HepG2 (cell line): ENCODE results near the gene BICRA. TPM values are rescaled to one million over a fixed set of nuclear protein-coding genes. Genes with fewer than 3 reads are reported as not detected.

ENCODE experiments used
- ATF6 ChIP-seq: sonication (generic); formaldehyde crosslinking; conservative IDR thresholded peaks from 2 replicates; pipeline ENCODE4 v1.4.0; 2020; ENCODE audit warnings: missing genetic modification reagents
- ATRX ChIP-seq: sonication (generic); formaldehyde crosslinking; IDR thresholded peaks from 2 replicates; pipeline ENCODE4 v1.4.0; 2020; ENCODE audit warnings: missing genetic modification reagents, borderline replicate concordance
- HMGXB3 ChIP-seq: sonication (generic); formaldehyde crosslinking; IDR thresholded peaks from 2 replicates; pipeline ENCODE4 v1.4.0; 2020; ENCODE audit warnings: missing genetic modification reagents, borderline replicate concordance
- HNF1A ChIP-seq, 2 experiments: sonication (generic) in 1 of 2; formaldehyde crosslinking in 1 of 2; IDR thresholded peaks; 2 replicates each; pipeline versions ENCODE4 v1.4.0 to v1.6.1; 2016 to 2020; ENCODE audit warnings: borderline replicate concordance in 1 of 2, low read depth in 1 of 2, mild to moderate bottlenecking in 1 of 2, missing genetic modification reagents in 1 of 2
- PBX3 ChIP-seq: sonication (generic); formaldehyde crosslinking; IDR thresholded peaks from 2 replicates; pipeline ENCODE4 v1.8.1; 2023; ENCODE audit warnings: missing genetic modification reagents, inconsistent platforms, borderline replicate concordance
- PLRG1 ChIP-seq: fragments of 450-650 bp; conservative IDR thresholded peaks from 2 replicates; pipeline ENCODE4 v1.6.1; 2016
- SATB2 ChIP-seq: sonication (generic); formaldehyde crosslinking; IDR thresholded peaks from 2 replicates; pipeline ENCODE4 v1.5.0; 2020; ENCODE audit warnings: missing genetic modification reagents
- TCF7L2 ChIP-seq: IDR thresholded peaks from 2 replicates; pipeline ENCODE4 v1.6.1; 2011; ENCODE audit warnings: mild to moderate bottlenecking, low read depth, low read length, moderate library complexity
- ZNF512B ChIP-seq: sonication (generic); formaldehyde crosslinking; IDR thresholded peaks from 2 replicates; pipeline ENCODE4 v1.5.1; 2020; ENCODE audit warnings: missing genetic modification reagents, mild to moderate bottlenecking, borderline replicate concordance
- polyA plus RNA-seq, 8 experiments: library from polyadenylated mRNA; depleted of rRNA in 3 of 8; stranded (reverse) in 7 of 8; unstranded in 1 of 8; fragments of >200 nt; fragmentation: Illumina TruSeq in 4 of 8; extraction: Trizol in 4 of 8; gene quantifications; 2 replicates each; pipeline versions ENCODE4 v1.2.1 to v1.2.3, GENCODE V29; 2011 to 2016; ENCODE audit warnings: low read depth in 4 of 8, missing spikeins in 1 of 8, mixed read lengths in 1 of 8; ENCODE audit not compliant: insufficient read depth in 1 of 8
- total RNA-seq, 5 experiments: library from RNA; depleted of rRNA; stranded (reverse); fragments of >200 nt; fragmentation: Illumina TruSeq; extraction: Trizol; gene quantifications; 2 replicates each; pipeline ENCODE4 v1.2.3, GENCODE V29; 2016; ENCODE audit warnings: low read depth in 1 of 5

BICRA gene
- total and polyA plus RNA-seq, 2 of the 13 experiments (the other 11 are each of a cell fraction or from before 2014, with no cell fraction given): 0.55 to 0.71 TPM

GRCh38 chr19:47608074-47608918 lies 638 bp upstream of the BICRA start (continued):
- TF ChIP-seq HMGXB3 (CRISPR knock-in tag): no peak
- no peak for TF ChIP-seq ATRX (CRISPR knock-in tag)
- TF ChIP-seq PLRG1: no peak
- no peak for TF ChIP-seq SATB2
- no peak for TF ChIP-seq ATF6
- TF ChIP-seq TCF7L2: no peak
- no peak for TF ChIP-seq HNF1A (IDR thresholded peaks at IDR 0.05; ENCODE audit: low read depth)
- peak; percentile 41; the same call in 1 of the 2 replicates for TF ChIP-seq HNF1A (CRISPR knock-in tag; IDR thresholded peaks at IDR 0.05; ENCODE audit: borderline replicate concordance)
- TF ChIP-seq ZNF512B: no peak
- no peak for TF ChIP-seq PBX3 (CRISPR knock-in tag)
